KBM-7 (cell line): Measurements from ENCODE around the gene PPM1F.
"Not testable (repeated sequence)": the region's sequence is repeated elsewhere in the genome, so short reads cannot be mapped to it uniquely, and the experiment has no call there.

ENCODE experiments used
- DNase-seq: peaks from one replicate; pipeline ENCODE4 v3.0.0-alpha.2; 2015
- in situ Hi-C: fragments of 300-500 bp; cut with MboI; formaldehyde crosslinking; loops from 2 replicates; pipeline ENCODE4 v1.14.3; 2020; ENCODE audit warnings: low sequenced_read_pairs, low pct_unique_long_range_greater_than_20kb, mixed read lengths

PPM1F gene

GRCh38 chr22:21914033-21914642 lies 38.5 kb downstream of the PPM1F start:
- DNase-seq, in situ Hi-C loops: not testable (repeated sequence)

- DNase-seq, in situ Hi-C loops: not testable (repeated sequence)
Measured at GRCh38 chr22:21910367-21910766, 42.3 kb downstream of the PPM1F start.

- DNase-seq: no peak
- in situ Hi-C loops: no loop called here
Measured at GRCh38 chr22:21909871-21910270, 42.8 kb downstream of the PPM1F start.

GRCh38 chr22:21907638-21908522 lies 44.8 kb downstream of the PPM1F start:
- DNase-seq: no peak
- in situ Hi-C loops: no loop called here

GRCh38 chr22:21905234-21905633 lies 47.4 kb downstream of the PPM1F start:
- in situ Hi-C loops, DNase-seq: not testable (repeated sequence)

GRCh38 chr22:21904250-21904789 lies 48.3 kb downstream of the PPM1F start:
- DNase-seq: no peak
- in situ Hi-C loops: no loop called here

- in situ Hi-C loops: no loop called here
- no peak for DNase-seq
Measured at GRCh38 chr22:21903283-21903682, 49.4 kb downstream of the PPM1F start.

GRCh38 chr22:21902296-21903087 lies 50.2 kb downstream of the PPM1F start:
- in situ Hi-C loops: no loop called here
- DNase-seq: no peak

GRCh38 chr22:21898354-21898896 lies 54.2 kb downstream of the PPM1F start:
- in situ Hi-C loops: no loop called here
- DNase-seq: no peak

- DNase-seq: no peak
- in situ Hi-C loops: no loop called here
Measured at GRCh38 chr22:21896951-21897513, 55.6 kb downstream of the PPM1F start.

GRCh38 chr22:21896275-21896674 lies 56.4 kb downstream of the PPM1F start:
- in situ Hi-C loops, DNase-seq: not testable (repeated sequence)

GRCh38 chr22:21894799-21895198 lies 57.8 kb downstream of the PPM1F start:
- no peak for DNase-seq
- in situ Hi-C loops: no loop called here

GRCh38 chr22:21889251-21889990 lies 63.2 kb downstream of the PPM1F start:
- in situ Hi-C loops: no loop called here
- no peak for DNase-seq

GRCh38 chr22:21887841-21888240 lies 64.8 kb downstream of the PPM1F start:
- in situ Hi-C loops: no loop called here
- no peak for DNase-seq

- DNase-seq, in situ Hi-C loops: not testable (repeated sequence)
Measured at GRCh38 chr22:21883930-21884329, 68.7 kb downstream of the PPM1F start.

- DNase-seq, in situ Hi-C loops: not testable (repeated sequence)
Measured at GRCh38 chr22:21882754-21883333, 69.8 kb downstream of the PPM1F start.

GRCh38 chr22:21881841-21882753 lies 70.6 kb downstream of the PPM1F start:
- in situ Hi-C loops: no loop called here
- DNase-seq: no peak
